Neural cell (in vitro differentiated cells): ENCODE measurements around the gene WNK3. TPM values are rescaled to one million over a fixed set of nuclear protein-coding genes. Genes with fewer than 3 reads are reported as not detected.

Experiments used
- H2AFZ ChIP-seq: fragments of 200-600, 300-800 bp; sonication (generic), shearing (Covaris generic); 2 replicates; pipeline ENCODE4 v1.6.0; 2014; ENCODE audit warnings: low read depth, mild to moderate bottlenecking, antibody characterized with exemption, low read length, moderate library complexity
- H3F3A ChIP-seq: fragments of 200-600 bp; shearing (Covaris generic); 2 replicates; pipeline ENCODE4 v1.6.1; 2016; ENCODE audit warnings: mild to moderate bottlenecking, moderate library complexity, mixed read lengths, antibody characterized with exemption, low read length; ENCODE audit not compliant: insufficient read depth, poor library complexity, severe bottlenecking
- H3K27ac ChIP-seq: fragments of 200-600, 300-800 bp; sonication (generic), shearing (Covaris generic); 2 replicates; pipeline ENCODE4 v1.5.1; 2014; ENCODE audit warnings: mild to moderate bottlenecking, low read length, moderate library complexity
- H3K27me3 ChIP-seq: fragments of 300-800, 200-600 bp; sonication (generic), shearing (Covaris generic); 2 replicates; pipeline ENCODE4 v1.6.0; 2014; ENCODE audit warnings: mild to moderate bottlenecking, low read depth, low read length, moderate library complexity; ENCODE audit not compliant: insufficient read depth
- H3K36me3 ChIP-seq: fragments of 300-800, 200-600 bp; sonication (generic), shearing (Covaris generic); 2 replicates; pipeline ENCODE4 v1.5.1; 2014; ENCODE audit warnings: mild to moderate bottlenecking, antibody characterized with exemption, low read length, moderate library complexity; ENCODE audit not compliant: insufficient read depth
- H3K4me2 ChIP-seq: fragments of 300-800, 200-600 bp; sonication (generic), shearing (Covaris generic); 2 replicates; pipeline ENCODE4 v1.6.0; 2014; ENCODE audit warnings: mild to moderate bottlenecking, low read length
- H3K4me3 ChIP-seq: fragments of 300-800, 200-600 bp; sonication (generic), shearing (Covaris generic); 2 replicates; pipeline ENCODE4 v1.5.1; 2014; ENCODE audit warnings: mild to moderate bottlenecking, low read length, moderate library complexity
- H3K79me2 ChIP-seq: fragments of 200-600 bp; shearing (Covaris generic); replicated peaks from 2 replicates; pipeline ENCODE4 v1.6.0; 2014; ENCODE audit warnings: mild to moderate bottlenecking, low read length, moderate library complexity; ENCODE audit not compliant: insufficient read depth
- H3K9ac ChIP-seq: fragments of 300-800, 200-600 bp; sonication (generic), shearing (Covaris generic); 2 replicates; pipeline ENCODE4 v1.6.1; 2016; ENCODE audit warnings: mild to moderate bottlenecking, low read length, mixed read lengths
- H3K9me2 ChIP-seq: fragments of 200-600 bp; shearing (Covaris generic); 2 replicates; pipeline ENCODE4 v1.6.1; 2016; ENCODE audit warnings: mild to moderate bottlenecking, low read length, mixed read lengths; ENCODE audit not compliant: insufficient read depth
- H3K9me3 ChIP-seq: fragments of 200-600, 300-800 bp; sonication (generic), shearing (Covaris generic); 2 replicates; pipeline ENCODE4 v1.6.1; 2016; ENCODE audit warnings: mild to moderate bottlenecking, mixed run types, low read length, moderate library complexity, mixed read lengths
- H4K20me1 ChIP-seq: fragments of 200-600 bp; shearing (Covaris generic); 2 replicates; pipeline ENCODE4 v1.6.1; 2016; ENCODE audit warnings: mild to moderate bottlenecking, mixed run types; ENCODE audit not compliant: insufficient read depth
- CTCF ChIP-seq: fragments of 450-650 bp; IDR thresholded peaks from 2 replicates; pipeline ENCODE4 v1.5.1; 2014; ENCODE audit warnings: antibody characterized with exemption, mild to moderate bottlenecking, moderate library complexity; ENCODE audit not compliant: poor library complexity, severe bottlenecking
- EP300 ChIP-seq: fragments of 450-650 bp; conservative IDR thresholded peaks from 2 replicates; pipeline ENCODE4 v1.6.1; 2014; ENCODE audit warnings: antibody characterized with exemption, mild to moderate bottlenecking, moderate library complexity; ENCODE audit not compliant: poor library complexity, severe bottlenecking
- EZH2 ChIP-seq: fragments of 200-600, 300-800 bp; shearing (Covaris generic), sonication (generic); IDR thresholded peaks from 2 replicates; pipeline ENCODE4 v1.6.1; 2014; ENCODE audit warnings: antibody characterized with exemption, low read length, borderline replicate concordance, mild to moderate bottlenecking; ENCODE audit not compliant: insufficient read depth, poor library complexity, severe bottlenecking
- MXI1 ChIP-seq: fragments of 450-650 bp; conservative IDR thresholded peaks from 2 replicates; pipeline ENCODE4 v1.6.1; 2014; ENCODE audit warnings: antibody characterized with exemption, mild to moderate bottlenecking; ENCODE audit not compliant: poor library complexity, severe bottlenecking
- POLR2AphosphoS5 ChIP-seq: IDR thresholded peaks from 2 replicates; pipeline ENCODE4 v1.6.1; 2012
- RAD21 ChIP-seq: fragments of 450-650 bp; conservative IDR thresholded peaks from 2 replicates; pipeline ENCODE4 v1.6.1; 2014; ENCODE audit warnings: antibody characterized with exemption, mild to moderate bottlenecking, moderate library complexity
- REST ChIP-seq: IDR thresholded peaks from 2 replicates; pipeline ENCODE4 v1.6.1; 2012; ENCODE audit warnings: borderline replicate concordance
- SMC3 ChIP-seq: fragments of 450-650 bp; conservative IDR thresholded peaks from 2 replicates; pipeline ENCODE4 v1.6.1; 2014; ENCODE audit warnings: antibody characterized with exemption, mild to moderate bottlenecking, moderate library complexity; ENCODE audit not compliant: poor library complexity
- TAF1 ChIP-seq: IDR thresholded peaks from 2 replicates; pipeline ENCODE4 v1.6.1; 2012; ENCODE audit warnings: low read depth
- polyA plus RNA-seq: library from polyadenylated mRNA; depleted of rRNA; stranded (reverse); fragments of >200 nt; gene quantifications from 2 replicates; pipeline ENCODE4 v1.2.3, GENCODE V29; 2014

WNK3 gene
- polyA plus RNA-seq, 1 donor from 2014 or later, result 35.0 TPM

- H2AFZ ChIP-seq, result no peak overlapping the region
- TF ChIP-seq MXI1, result no peak
- TF ChIP-seq CTCF, result no peak
- no peak for TF ChIP-seq TAF1
- no peak for TF ChIP-seq REST
- TF ChIP-seq SMC3, result no peak
- no peak for TF ChIP-seq RAD21
- TF ChIP-seq EP300, result no peak
- TF ChIP-seq EZH2, result no peak
- TF ChIP-seq POLR2AphosphoS5, result no peak
- H3K9ac ChIP-seq, result no peak overlapping the region
- no peak overlapping the region for H3K4me3 ChIP-seq
- no peak overlapping the region for H3K4me2 ChIP-seq
- H3K36me3 ChIP-seq, result no peaks in the 10 kb centered on the region
- H3K9me3 ChIP-seq, result no peaks in the 10 kb centered on the region
- no peaks in the 10 kb centered on the region for H3F3A ChIP-seq
- H3K9me2 ChIP-seq, result no peaks in the 10 kb centered on the region
- H3K27ac ChIP-seq, result no peak overlapping the region
- H4K20me1 ChIP-seq, result no peaks in the 10 kb centered on the region
- H3K27me3 ChIP-seq, result no peaks in the 10 kb centered on the region
- H3K79me2 ChIP-seq, result no peaks in the 10 kb centered on the region
Observed at GRCh38 chrX:54288277-54288676, 69.6 kb downstream of the WNK3 start.

- Histone ChIP-seq H3K9ac (no peak overlapping the region), H3K27ac (no peak overlapping the region), H3K27me3 (no peaks in the 10 kb centered on the region), H4K20me1 (no peaks in the 10 kb centered on the region), H3K9me2 (no peaks in the 10 kb centered on the region), H3K79me2 (no peaks in the 10 kb centered on the region), H3K4me2 (no peak overlapping the region), H3F3A (no peaks in the 10 kb centered on the region), H3K9me3 (no peaks in the 10 kb centered on the region), H2AFZ (no peak overlapping the region), H3K4me3 (no peak overlapping the region), H3K36me3 (no peaks in the 10 kb centered on the region)
- TF ChIP-seq EP300 (no peak), CTCF (no peak), MXI1 (no peak)
Observed at GRCh38 chrX:54281676-54282075, 76.2 kb downstream of the WNK3 start.
